Measurements from ENCODE around the gene RNF13. TPM values are rescaled to one million over a fixed set of nuclear protein-coding genes. Genes with fewer than 3 reads are reported as not detected.

RNF13 gene
- total and polyA plus RNA-seq, 2 of the 4 experiments (the other 2 are of a cell fraction): 12.8 to 29.8 TPM

- TF ChIP-seq MAFK (IDR thresholded peaks at IDR 0.05; ENCODE audit: low read depth, low read length) (no peak), CHD1 (IDR thresholded peaks at IDR 0.05; ENCODE audit: low read depth, low read length) (no peak), USF2 (IDR thresholded peaks at IDR 0.05; ENCODE audit: low read depth, low read length) (peak; percentile 48; the same call in 1 of the 2 replicates), MAZ (IDR thresholded peaks at IDR 0.05; ENCODE audit: borderline replicate concordance, low read depth, low read length) (peak; percentile 86), BHLHE40 (IDR thresholded peaks at IDR 0.05; ENCODE audit: low read depth, low read length) (peak; percentile 84), POLR2A (IDR thresholded peaks at IDR 0.05; ENCODE audit: low read depth, low read length) (peak; percentile 79), MXI1 (IDR thresholded peaks at IDR 0.05; ENCODE audit: borderline replicate concordance, low read depth, low read length) (peak; percentile 62; the same call in 1 of the 2 replicates), NFE2L2 (IDR thresholded peaks at IDR 0.05; ENCODE audit: low read depth, low read length) (no peak), CEBPB (IDR thresholded peaks at IDR 0.05; ENCODE audit: low read depth, low read length) (no peak)
- no peaks in the 10 kb centered on the region for H3K9me1 ChIP-seq (ENCODE audit: insufficient read depth, low read length)
- peak within 1 kb of the TSS; percentile 33 to 80 for H4K8ac ChIP-seq (ENCODE audit: low read depth in 2 of 2, low read length in 2 of 2)
- WGBS, 2 experiments (ENCODE audit: extremely low coverage in 2 of 2, insufficient read length in 1 of 2): 1% methylated on average over 48 of the region's 102 CpGs; no CpG with 5 or more reads in 1 of the 2 experiments
- BruUV-seq (replicated peaks): no TSS peak
- H3K27ac ChIP-seq (ENCODE audit: insufficient read depth, low read length): peak within 1 kb of the TSS; percentile 93
- H2AK9ac ChIP-seq (replicated peaks; ENCODE audit: low read depth, low read length, poor library complexity): peak within 1 kb of the TSS; percentile 94
- peak within 1 kb of the TSS; percentile 47; the same call in 1 of the 3 replicates for H2BK15ac ChIP-seq (ENCODE audit: low read depth, low read length)
- in situ Hi-C loops (cut with MboI; ENCODE audit: low sequenced_read_pairs): no loop called here
- H4K5ac ChIP-seq (ENCODE audit: low read depth, low read length): peak within 1 kb of the TSS; percentile 59
- H2BK5ac ChIP-seq (ENCODE audit: low read depth, low read length, poor library complexity, severe bottlenecking): peak within 1 kb of the TSS; percentile 96
- peak within 1 kb of the TSS; percentile 72 for H3K18ac ChIP-seq (ENCODE audit: low read depth, low read length)
- H3K56ac ChIP-seq (ENCODE audit: extremely low read depth, insufficient read depth, low read length): peak within 1 kb of the TSS; percentile 92
- H3K36me3 ChIP-seq (ENCODE audit: control insufficient read depth, insufficient read depth, low read length): peaks cover 6% of the 10 kb centered on the region
- peaks cover 4 to 23% of the 10 kb centered on the region in 2 experiments; a peak in 2 of 4 replicates for H3K79me1 ChIP-seq (ENCODE audit: low read depth in 1 of 2, low read length in 2 of 2)
- intact Hi-C loops (cut with micrococcal nuclease): loop anchor here (2.0 kb wide), 1 partner anchor 108 kb away; no protein-coding TSS in a partner anchor
- peak within 1 kb of the TSS; percentile 93 for H3K9ac ChIP-seq (ENCODE audit: low read depth, low read length)
- peak within 1 kb of the TSS; percentile 95 for H3K4ac ChIP-seq (ENCODE audit: low read depth, low read length)
- peak; percentile 73 for DNase-seq
- H4K91ac ChIP-seq (ENCODE audit: insufficient read depth, low read depth, low read length): peak within 1 kb of the TSS; percentile 92
- POLR2A ChIA-PET (ENCODE audit: unreplicated experiment): interaction anchor here (0.6 to 2.5 kb wide), 3 partner anchors 176 to 306 kb away, joined by 4 to 17 read pairs (median 12); no protein-coding TSS in a partner anchor
- ATAC-seq (ENCODE audit: low read depth): peak; percentile 75
- H2AFZ ChIP-seq (replicated peaks; ENCODE audit: low read length, poor library complexity): peak within 1 kb of the TSS; percentile 97
- H2BK120ac ChIP-seq (ENCODE audit: low read depth, low read length): peak within 1 kb of the TSS; percentile 69
- peak within 1 kb of the TSS; percentile 35; the same call in 1 of the 2 replicates for H2BK20ac ChIP-seq (ENCODE audit: low read depth, low read length)
- peak within 1 kb of the TSS; percentile 98 for H3K14ac ChIP-seq (replicated peaks; ENCODE audit: low read depth, low read length)
- no peaks in the 10 kb centered on the region for H3K9me3 ChIP-seq (ENCODE audit: control insufficient read depth, insufficient read depth, low read length)
- peak within 1 kb of the TSS; percentile 81 for H2AK5ac ChIP-seq (ENCODE audit: low read depth, low read length)
- peak within 1 kb of the TSS; percentile 95 for H3K23ac ChIP-seq (ENCODE audit: low read depth, low read length)
- no peaks in the 10 kb centered on the region for H3K27me3 ChIP-seq (ENCODE audit: control insufficient read depth, insufficient read depth, low read length)
- peaks cover 16% of the 10 kb centered on the region; the same call in 1 of the 2 replicates for H4K20me1 ChIP-seq (ENCODE audit: insufficient read depth, low read length)
- dilution Hi-C loops (cut with HindIII; ENCODE audit: low sequenced_read_pairs, unreplicated experiment): no loop called here
- CTCF ChIA-PET: interaction anchor here (1.2 kb wide), 1 partner anchor 131 kb away, joined by 3 read pairs; no protein-coding TSS in a partner anchor
- H3K4me2 ChIP-seq (ENCODE audit: low read depth, low read length): peak within 1 kb of the TSS; percentile 97
- peak within 1 kb of the TSS; percentile 95 for H3K4me3 ChIP-seq (ENCODE audit: insufficient read depth, low read depth, low read length)
- H3K4me1 ChIP-seq (ENCODE audit: control insufficient read depth, insufficient read depth, low read length): peaks cover 3% of the 10 kb centered on the region; the same call in 1 of the 2 replicates
These were observed 157.8 kb downstream of the RNF13 start, which contains the start of gene PFN2 for GRCh38 chr3:149970716-149971402. PFN2 (minus strand) TSS chr3:149970895; CDS start chr3:149970856, 39 bp downstream.

Data from IMR-90 (cell line).